GM12878 (cell line): Measurements from ENCODE around the gene VCPKMT. TPM values are rescaled to one million over a fixed set of nuclear protein-coding genes. Genes with fewer than 3 reads are reported as not detected.

Experiments
- BMI1 ChIP-seq: fragments of 450-650 bp; IDR thresholded peaks from 2 replicates; pipeline ENCODE4 v1.6.1; 2016; ENCODE audit warnings: mild to moderate bottlenecking, moderate library complexity, borderline replicate concordance
- CHD1 ChIP-seq: IDR thresholded peaks from 2 replicates; pipeline ENCODE4 v1.6.1; 2012; ENCODE audit warnings: low read depth, low read length, improper control_type of control experiment
- EGR1 ChIP-seq, 2 experiments: IDR thresholded peaks; 1 replicate in 1 of 2; 2 replicates in 1 of 2; pipeline ENCODE4 v1.6.1; 2011 to 2012; ENCODE audit warnings: low read depth in 2 of 2, low read length in 2 of 2, borderline replicate concordance in 1 of 2, mild to moderate bottlenecking in 1 of 2, moderate library complexity in 1 of 2
- EP300 ChIP-seq, 2 experiments: fragments of 150-350 bp in 1 of 2; IDR thresholded peaks; 2 replicates each; pipeline ENCODE4 v1.6.1; 2011 to 2012; ENCODE audit warnings: low read depth in 2 of 2, low read length in 2 of 2, borderline replicate concordance in 1 of 2, improper control_type of control experiment in 1 of 2, inconsistent platforms in 1 of 2; ENCODE audit not compliant: control insufficient read depth in 1 of 2
- ESRRA ChIP-seq: IDR thresholded peaks from 2 replicates; pipeline ENCODE4 v1.6.1; 2012; ENCODE audit warnings: mild to moderate bottlenecking, low read length, improper control_type of control experiment
- HCFC1 ChIP-seq: fragments of 150-350 bp; IDR thresholded peaks from 2 replicates; pipeline ENCODE4 v1.6.1; 2014; ENCODE audit warnings: low read length
- IKZF1 ChIP-seq: fragments of 450-650 bp; conservative IDR thresholded peaks from 2 replicates; pipeline ENCODE4 v1.6.1; 2017; ENCODE audit warnings: antibody characterized with exemption, mild to moderate bottlenecking
- IKZF2 ChIP-seq, 2 experiments: fragments of 450-650 bp; IDR thresholded peaks; 2 replicates each; pipeline ENCODE4 v1.6.1; 2017; ENCODE audit warnings: mild to moderate bottlenecking in 2 of 2, moderate library complexity in 2 of 2
- KAT2A ChIP-seq: conservative IDR thresholded peaks from 2 replicates; pipeline ENCODE4 v1.6.1; 2011; ENCODE audit warnings: low read depth, low read length; ENCODE audit not compliant: control insufficient read depth
- NFYA ChIP-seq: IDR thresholded peaks from 2 replicates; pipeline ENCODE4 v1.6.1; 2011; ENCODE audit warnings: low read depth, mild to moderate bottlenecking, low read length, improper control_type of control experiment, borderline replicate concordance
- NR2F1 ChIP-seq: fragments of 450-650 bp; conservative IDR thresholded peaks from 2 replicates; pipeline ENCODE4 v1.6.1; 2017; ENCODE audit warnings: mild to moderate bottlenecking
- NRF1 ChIP-seq: conservative IDR thresholded peaks from 2 replicates; pipeline ENCODE4 v1.6.1; 2011; ENCODE audit warnings: mild to moderate bottlenecking, low read depth, low read length, improper control_type of control experiment
- POLR2A ChIP-seq: IDR thresholded peaks from 2 replicates; pipeline ENCODE4 v1.6.1; 2011; ENCODE audit warnings: low read depth, mild to moderate bottlenecking, low read length
- SP1 ChIP-seq: IDR thresholded peaks from one replicate; pipeline ENCODE4 v1.6.1; 2011; ENCODE audit warnings: low read depth, low read length
- SRF ChIP-seq, 2 experiments: IDR thresholded peaks; 2 replicates each; pipeline ENCODE4 v1.6.1; 2011; ENCODE audit warnings: low read depth in 2 of 2, low read length in 2 of 2, mild to moderate bottlenecking in 1 of 2, moderate library complexity in 1 of 2
- STAT1 ChIP-seq: fragments of 450-650 bp; conservative IDR thresholded peaks from 2 replicates; pipeline ENCODE4 v1.6.1; 2014; ENCODE audit warnings: antibody characterized with exemption, mild to moderate bottlenecking
- STAT3 ChIP-seq: IDR thresholded peaks from 2 replicates; pipeline ENCODE4 v1.6.1; 2011; ENCODE audit warnings: low read depth, low read length, improper control_type of control experiment
- ZBED1 ChIP-seq: IDR thresholded peaks from 2 replicates; pipeline ENCODE4 v1.6.1; 2016; ENCODE audit warnings: borderline replicate concordance
- ZNF622 ChIP-seq: fragments of 450-650 bp; IDR thresholded peaks from 2 replicates; pipeline ENCODE4 v1.6.1; 2017; ENCODE audit warnings: mild to moderate bottlenecking, inconsistent platforms
- ZSCAN29 ChIP-seq: fragments of 450-650 bp; IDR thresholded peaks from 2 replicates; pipeline ENCODE4 v1.6.1; 2017; ENCODE audit warnings: mild to moderate bottlenecking, moderate library complexity
- polyA plus RNA-seq, 11 experiments: library from polyadenylated mRNA; depleted of rRNA in 4 of 11; unstranded in 6 of 11; stranded (reverse) in 5 of 11; fragments of >200 nt; fragmentation: Nextera tagmentation in 4 of 11; fragmentation: Illumina TruSeq in 1 of 11; extraction: Ambion mirVana in 4 of 11; extraction: Trizol in 1 of 11; gene quantifications; 1 replicate in 1 of 11; 2 replicates in 10 of 11; pipeline versions ENCODE4 v1.2.1 to v1.2.3, GENCODE V29; 2011 to 2016; ENCODE audit warnings: inconsistent platforms in 2 of 11, missing spikeins in 2 of 11, low read depth in 1 of 11
- total RNA-seq, 4 experiments: library from RNA; depleted of rRNA in 3 of 4; stranded (reverse); fragments of >200 nt in 3 of 4; fragmentation: Illumina TruSeq in 1 of 4; extraction: Trizol in 1 of 4; gene quantifications; 2 replicates each; pipeline versions ENCODE4 v1.2.1 to v1.2.3, GENCODE V29; 2013 to 2021
- TF ChIP-seq, protein P1 (sequence below): fragments of 450-650 bp; IDR thresholded peaks from 2 replicates; pipeline ENCODE4 v1.6.1; 2017; ENCODE audit warnings: mild to moderate bottlenecking, moderate library complexity
- TF ChIP-seq, protein P2 (sequence below): fragments of 450-650 bp; IDR thresholded peaks from 2 replicates; pipeline ENCODE4 v1.6.1; 2014; ENCODE audit warnings: mild to moderate bottlenecking
- TF ChIP-seq, protein P3 (sequence below): IDR thresholded peaks from 2 replicates; pipeline ENCODE4 v1.6.1; 2011; ENCODE audit warnings: low read depth, low read length, improper control_type of control experiment, borderline replicate concordance
- TF ChIP-seq, protein P4 (sequence below): fragments of 450-650 bp; formaldehyde crosslinking; IDR thresholded peaks from 2 replicates; pipeline ENCODE4 v1.4.0; 2022; ENCODE audit warnings: mild to moderate bottlenecking, moderate library complexity

Gene VCPKMT
- total and polyA plus RNA-seq, 10 of the 15 experiments (the other 5 are each of a cell fraction or from before 2014, with no cell fraction given): 8.5 to 18.4 (median 12.8) TPM

DNA sequence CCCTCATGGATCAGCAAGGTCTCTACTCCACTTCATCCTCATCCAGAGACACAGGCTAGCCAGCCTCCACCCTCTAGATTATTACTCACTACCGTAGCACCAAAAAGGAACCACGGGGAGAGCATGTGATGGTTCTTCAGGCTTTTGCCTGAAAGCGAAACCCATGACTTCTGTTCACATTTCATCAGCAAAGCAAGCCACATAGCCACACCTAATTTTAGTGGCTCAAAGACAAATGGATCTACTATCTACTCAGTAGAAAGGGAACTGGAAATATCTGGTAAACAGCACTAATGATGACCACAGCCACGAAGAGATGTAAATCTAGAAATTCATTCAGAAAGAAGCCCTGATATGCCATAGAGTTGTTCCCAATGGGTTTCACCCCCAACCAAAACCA lies 51.4 kb downstream of the VCPKMT start (continued):
- TF ChIP-seq KAT2A: no peak
- 0 out of 4 replicates have a peak, but pooled peaks of 1 of the 2 experiments have one; percentile 43 for TF ChIP-seq SRF (IDR thresholded peaks at IDR 0.05; ENCODE audit: low read depth in 2 of 2, low read length in 2 of 2)
- TF ChIP-seq ZNF622: no peak
- no peak for TF ChIP-seq HCFC1
- TF ChIP-seq ZSCAN29: no peak
- TF ChIP-seq NRF1: no peak
- peak; percentile 60 for TF ChIP-seq SP1
- TF ChIP-seq STAT1: no peak
- peak; percentile 95 for TF ChIP-seq STAT3
- peak; percentile 98 for TF ChIP-seq IKZF2 (IDR thresholded peaks at IDR 0.05)
- TF ChIP-seq ZBED1: peak; percentile 82; the same call in 1 of the 2 replicates
- peak; percentile 98 to 99 for TF ChIP-seq EP300 (IDR thresholded peaks at IDR 0.05; ENCODE audit: borderline replicate concordance in 1 of 2, control insufficient read depth in 1 of 2, low read depth in 2 of 2, low read length in 2 of 2)
- no peak for TF ChIP-seq EGR1 (IDR thresholded peaks at IDR 0.05; ENCODE audit: borderline replicate concordance in 1 of 2, low read depth in 2 of 2, low read length in 2 of 2)
- TF ChIP-seq, protein P1, sequence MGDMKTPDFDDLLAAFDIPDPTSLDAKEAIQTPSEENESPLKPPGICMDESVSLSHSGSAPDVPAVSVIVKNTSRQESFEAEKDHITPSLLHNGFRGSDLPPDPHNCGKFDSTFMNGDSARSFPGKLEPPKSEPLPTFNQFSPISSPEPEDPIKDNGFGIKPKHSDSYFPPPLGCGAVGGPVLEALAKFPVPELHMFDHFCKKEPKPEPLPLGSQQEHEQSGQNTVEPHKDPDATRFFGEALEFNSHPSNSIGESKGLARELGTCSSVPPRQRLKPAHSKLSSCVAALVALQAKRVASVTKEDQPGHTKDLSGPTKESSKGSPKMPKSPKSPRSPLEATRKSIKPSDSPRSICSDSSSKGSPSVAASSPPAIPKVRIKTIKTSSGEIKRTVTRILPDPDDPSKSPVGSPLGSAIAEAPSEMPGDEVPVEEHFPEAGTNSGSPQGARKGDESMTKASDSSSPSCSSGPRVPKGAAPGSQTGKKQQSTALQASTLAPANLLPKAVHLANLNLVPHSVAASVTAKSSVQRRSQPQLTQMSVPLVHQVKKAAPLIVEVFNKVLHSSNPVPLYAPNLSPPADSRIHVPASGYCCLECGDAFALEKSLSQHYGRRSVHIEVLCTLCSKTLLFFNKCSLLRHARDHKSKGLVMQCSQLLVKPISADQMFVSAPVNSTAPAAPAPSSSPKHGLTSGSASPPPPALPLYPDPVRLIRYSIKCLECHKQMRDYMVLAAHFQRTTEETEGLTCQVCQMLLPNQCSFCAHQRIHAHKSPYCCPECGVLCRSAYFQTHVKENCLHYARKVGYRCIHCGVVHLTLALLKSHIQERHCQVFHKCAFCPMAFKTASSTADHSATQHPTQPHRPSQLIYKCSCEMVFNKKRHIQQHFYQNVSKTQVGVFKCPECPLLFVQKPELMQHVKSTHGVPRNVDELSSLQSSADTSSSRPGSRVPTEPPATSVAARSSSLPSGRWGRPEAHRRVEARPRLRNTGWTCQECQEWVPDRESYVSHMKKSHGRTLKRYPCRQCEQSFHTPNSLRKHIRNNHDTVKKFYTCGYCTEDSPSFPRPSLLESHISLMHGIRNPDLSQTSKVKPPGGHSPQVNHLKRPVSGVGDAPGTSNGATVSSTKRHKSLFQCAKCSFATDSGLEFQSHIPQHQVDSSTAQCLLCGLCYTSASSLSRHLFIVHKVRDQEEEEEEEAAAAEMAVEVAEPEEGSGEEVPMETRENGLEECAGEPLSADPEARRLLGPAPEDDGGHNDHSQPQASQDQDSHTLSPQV: peak; percentile 87; the same call in 1 of the 2 replicates
- no peak for TF ChIP-seq CHD1
- TF ChIP-seq, protein P2, sequence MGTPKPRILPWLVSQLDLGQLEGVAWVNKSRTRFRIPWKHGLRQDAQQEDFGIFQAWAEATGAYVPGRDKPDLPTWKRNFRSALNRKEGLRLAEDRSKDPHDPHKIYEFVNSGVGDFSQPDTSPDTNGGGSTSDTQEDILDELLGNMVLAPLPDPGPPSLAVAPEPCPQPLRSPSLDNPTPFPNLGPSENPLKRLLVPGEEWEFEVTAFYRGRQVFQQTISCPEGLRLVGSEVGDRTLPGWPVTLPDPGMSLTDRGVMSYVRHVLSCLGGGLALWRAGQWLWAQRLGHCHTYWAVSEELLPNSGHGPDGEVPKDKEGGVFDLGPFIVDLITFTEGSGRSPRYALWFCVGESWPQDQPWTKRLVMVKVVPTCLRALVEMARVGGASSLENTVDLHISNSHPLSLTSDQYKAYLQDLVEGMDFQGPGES: no peak
- TF ChIP-seq POLR2A: peak; percentile 32; the same call in 1 of the 2 replicates
- TF ChIP-seq ESRRA: no peak
- peak; percentile 80; the same call in 1 of the 2 replicates for TF ChIP-seq BMI1
- TF ChIP-seq NFYA: no peak
- TF ChIP-seq, protein P3, sequence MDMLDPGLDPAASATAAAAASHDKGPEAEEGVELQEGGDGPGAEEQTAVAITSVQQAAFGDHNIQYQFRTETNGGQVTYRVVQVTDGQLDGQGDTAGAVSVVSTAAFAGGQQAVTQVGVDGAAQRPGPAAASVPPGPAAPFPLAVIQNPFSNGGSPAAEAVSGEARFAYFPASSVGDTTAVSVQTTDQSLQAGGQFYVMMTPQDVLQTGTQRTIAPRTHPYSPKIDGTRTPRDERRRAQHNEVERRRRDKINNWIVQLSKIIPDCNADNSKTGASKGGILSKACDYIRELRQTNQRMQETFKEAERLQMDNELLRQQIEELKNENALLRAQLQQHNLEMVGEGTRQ: peak; percentile 68
- TF ChIP-seq IKZF1: peak; percentile 97
- peak; percentile 78; the same call in 1 of the 2 replicates for TF ChIP-seq NR2F1
- TF ChIP-seq, protein P4, sequence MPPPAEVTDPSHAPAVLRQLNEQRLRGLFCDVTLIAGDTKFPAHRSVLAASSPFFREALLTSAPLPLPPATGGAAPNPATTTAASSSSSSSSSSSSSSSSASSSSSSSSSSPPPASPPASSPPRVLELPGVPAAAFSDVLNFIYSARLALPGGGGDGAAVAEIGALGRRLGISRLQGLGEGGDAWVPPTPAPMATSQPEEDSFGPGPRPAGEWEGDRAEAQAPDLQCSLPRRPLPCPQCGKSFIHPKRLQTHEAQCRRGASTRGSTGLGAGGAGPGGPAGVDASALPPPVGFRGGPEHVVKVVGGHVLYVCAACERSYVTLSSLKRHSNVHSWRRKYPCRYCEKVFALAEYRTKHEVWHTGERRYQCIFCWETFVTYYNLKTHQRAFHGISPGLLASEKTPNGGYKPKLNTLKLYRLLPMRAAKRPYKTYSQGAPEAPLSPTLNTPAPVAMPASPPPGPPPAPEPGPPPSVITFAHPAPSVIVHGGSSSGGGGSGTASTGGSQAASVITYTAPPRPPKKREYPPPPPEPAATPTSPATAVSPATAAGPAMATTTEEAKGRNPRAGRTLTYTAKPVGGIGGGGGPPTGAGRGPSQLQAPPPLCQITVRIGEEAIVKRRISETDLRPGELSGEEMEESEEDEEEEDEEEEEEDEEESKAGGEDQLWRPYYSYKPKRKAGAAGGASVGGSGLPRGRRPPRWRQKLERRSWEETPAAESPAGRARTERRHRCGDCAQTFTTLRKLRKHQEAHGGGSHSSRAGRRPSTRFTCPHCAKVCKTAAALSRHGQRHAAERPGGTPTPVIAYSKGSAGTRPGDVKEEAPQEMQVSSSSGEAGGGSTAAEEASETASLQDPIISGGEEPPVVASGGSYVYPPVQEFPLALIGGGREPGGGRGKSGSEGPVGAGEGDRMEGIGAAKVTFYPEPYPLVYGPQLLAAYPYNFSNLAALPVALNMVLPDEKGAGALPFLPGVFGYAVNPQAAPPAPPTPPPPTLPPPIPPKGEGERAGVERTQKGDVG: no peak
